ENCODE results near the gene EML3. TPM values are rescaled to one million over a fixed set of nuclear protein-coding genes. Genes with fewer than 3 reads are reported as not detected.
A peak's percentile ranks its signal among the peaks of the same experiment; 100 is the strongest.

The EML3 gene
- total and polyA plus RNA-seq, 2 of the 13 experiments (the other 11 are each of a cell fraction or from before 2014, with no cell fraction given), result 10.6 to 12.3 TPM

GRCh38 chr11:62601122-62601371 is 11.5 kb downstream of the EML3 start (continued):
- TF ChIP-seq CBX2 (IDR thresholded peaks at IDR 0.05; ENCODE audit: low read depth, low read length) (no peak), CBX2 (CRISPR knock-in tag; IDR thresholded peaks at IDR 0.05; ENCODE audit: low read depth) (0 out of 2 replicates have a peak, but pooled peaks have one; percentile 12), ZSCAN22 (CRISPR knock-in tag; IDR thresholded peaks at IDR 0.05) (no peak), PAF1 (CRISPR knock-in tag; IDR thresholded peaks at IDR 0.05) (no peak), ZNF337 (CRISPR knock-in tag; IDR thresholded peaks at IDR 0.05; ENCODE audit: borderline replicate concordance, low read depth) (no peak), MED13 (CRISPR knock-in tag; IDR thresholded peaks at IDR 0.05) (no peak; the same call in 1 of the 2 replicates), NFAT5 (CRISPR knock-in tag; IDR thresholded peaks at IDR 0.05) (peak; percentile 53; the same call in 1 of the 2 replicates), ZNF547 (CRISPR knock-in tag; IDR thresholded peaks at IDR 0.05) (no peak), CREBL2 (CRISPR knock-in tag; IDR thresholded peaks at IDR 0.05; ENCODE audit: borderline replicate concordance) (peak; percentile 65), KDM5A (IDR thresholded peaks at IDR 0.05; ENCODE audit: borderline replicate concordance, low read length) (no peak), SP5 (CRISPR knock-in tag; IDR thresholded peaks at IDR 0.05; ENCODE audit: borderline replicate concordance, low read depth) (no peak), MXD3 (CRISPR knock-in tag; IDR thresholded peaks at IDR 0.05) (no peak; the same call in 1 of the 2 replicates), THRA (CRISPR knock-in tag; IDR thresholded peaks at IDR 0.05; ENCODE audit: borderline replicate concordance) (no peak), SSRP1 (CRISPR knock-in tag; IDR thresholded peaks at IDR 0.05) (no peak), GMEB1 (CRISPR knock-in tag; IDR thresholded peaks at IDR 0.05; ENCODE audit: borderline replicate concordance) (peak; percentile 27; the same call in 1 of the 2 replicates), SP2 (CRISPR knock-in tag; IDR thresholded peaks at IDR 0.05) (peak; percentile 42; the same call in 1 of the 2 replicates), ZNF530 (CRISPR knock-in tag; IDR thresholded peaks at IDR 0.05; ENCODE audit: low read depth) (no peak), RXRB (CRISPR knock-in tag; IDR thresholded peaks at IDR 0.05; ENCODE audit: borderline replicate concordance) (no peak)

All from HepG2 (cell line).